A549 (cell line): ENCODE measurements around the gene RIOX2.

ENCODE experiments used
- CTCF ChIP-seq: fragments of >200 bp; sonication (Bioruptor Twin); formaldehyde crosslinking; IDR thresholded peaks from 3 replicates; pipeline ENCODE4 v1.5.1; 2016
- FOXS1 ChIP-seq: fragments of 250-450 bp; sonication (Bioruptor Pico); IDR thresholded peaks from 2 replicates; pipeline ENCODE4 v1.5.0; 2020; ENCODE audit warnings: mild to moderate bottlenecking, moderate library complexity
- MAZ ChIP-seq: fragments of 150-350 bp; IDR thresholded peaks from 2 replicates; pipeline ENCODE4 v1.6.1; 2014; ENCODE audit warnings: antibody characterized with exemption, low read depth, low read length, borderline replicate concordance
- NPAS2 ChIP-seq: fragments of 250-450 bp; sonication (Bioruptor Pico); IDR thresholded peaks from 2 replicates; pipeline ENCODE4 v1.8.0; 2022; ENCODE audit warnings: mild to moderate bottlenecking, moderate library complexity, borderline replicate concordance
- NR3C1 ChIP-seq: fragments of >200 bp; sonication (Bioruptor Twin); formaldehyde crosslinking; IDR thresholded peaks from 3 replicates; pipeline ENCODE4 v1.6.1; 2017
- POLR2A ChIP-seq: IDR thresholded peaks from 2 replicates; pipeline ENCODE4 v1.6.1; 2012; ENCODE audit warnings: mild to moderate bottlenecking, low read length
- RNF2 ChIP-seq: fragments of 200-600 bp; sonication (generic); IDR thresholded peaks from 2 replicates; pipeline ENCODE4 v1.6.1; 2016; ENCODE audit warnings: low read depth, mild to moderate bottlenecking, antibody characterized with exemption, moderate library complexity, borderline replicate concordance
- TF ChIP-seq, protein P1 (sequence below): fragments of 200-600 bp; sonication (generic); IDR thresholded peaks from 2 replicates; pipeline ENCODE4 v1.6.1; 2016; ENCODE audit warnings: antibody characterized with exemption, mild to moderate bottlenecking, moderate library complexity
- TF ChIP-seq, protein P2 (sequence below): IDR thresholded peaks from 2 replicates; pipeline ENCODE4 v1.6.1; 2012

- TF ChIP-seq FOXS1 (CRISPR knock-in tag) (no peak), CTCF (no peak), MAZ (no peak), POLR2A (no peak), RNF2 (no peak), NPAS2 (CRISPR knock-in tag) (no peak), NR3C1 (no peak)
- TF ChIP-seq, protein P1, sequence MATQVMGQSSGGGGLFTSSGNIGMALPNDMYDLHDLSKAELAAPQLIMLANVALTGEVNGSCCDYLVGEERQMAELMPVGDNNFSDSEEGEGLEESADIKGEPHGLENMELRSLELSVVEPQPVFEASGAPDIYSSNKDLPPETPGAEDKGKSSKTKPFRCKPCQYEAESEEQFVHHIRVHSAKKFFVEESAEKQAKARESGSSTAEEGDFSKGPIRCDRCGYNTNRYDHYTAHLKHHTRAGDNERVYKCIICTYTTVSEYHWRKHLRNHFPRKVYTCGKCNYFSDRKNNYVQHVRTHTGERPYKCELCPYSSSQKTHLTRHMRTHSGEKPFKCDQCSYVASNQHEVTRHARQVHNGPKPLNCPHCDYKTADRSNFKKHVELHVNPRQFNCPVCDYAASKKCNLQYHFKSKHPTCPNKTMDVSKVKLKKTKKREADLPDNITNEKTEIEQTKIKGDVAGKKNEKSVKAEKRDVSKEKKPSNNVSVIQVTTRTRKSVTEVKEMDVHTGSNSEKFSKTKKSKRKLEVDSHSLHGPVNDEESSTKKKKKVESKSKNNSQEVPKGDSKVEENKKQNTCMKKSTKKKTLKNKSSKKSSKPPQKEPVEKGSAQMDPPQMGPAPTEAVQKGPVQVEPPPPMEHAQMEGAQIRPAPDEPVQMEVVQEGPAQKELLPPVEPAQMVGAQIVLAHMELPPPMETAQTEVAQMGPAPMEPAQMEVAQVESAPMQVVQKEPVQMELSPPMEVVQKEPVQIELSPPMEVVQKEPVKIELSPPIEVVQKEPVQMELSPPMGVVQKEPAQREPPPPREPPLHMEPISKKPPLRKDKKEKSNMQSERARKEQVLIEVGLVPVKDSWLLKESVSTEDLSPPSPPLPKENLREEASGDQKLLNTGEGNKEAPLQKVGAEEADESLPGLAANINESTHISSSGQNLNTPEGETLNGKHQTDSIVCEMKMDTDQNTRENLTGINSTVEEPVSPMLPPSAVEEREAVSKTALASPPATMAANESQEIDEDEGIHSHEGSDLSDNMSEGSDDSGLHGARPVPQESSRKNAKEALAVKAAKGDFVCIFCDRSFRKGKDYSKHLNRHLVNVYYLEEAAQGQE: no peak
- TF ChIP-seq, protein P2, sequence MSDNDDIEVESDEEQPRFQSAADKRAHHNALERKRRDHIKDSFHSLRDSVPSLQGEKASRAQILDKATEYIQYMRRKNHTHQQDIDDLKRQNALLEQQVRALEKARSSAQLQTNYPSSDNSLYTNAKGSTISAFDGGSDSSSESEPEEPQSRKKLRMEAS: no peak
These were observed 21.3 kb upstream of the RIOX2 start for GRCh38 chr3:97993526-97993925.
